Astrocyte of the hippocampus (primary cell): Measurements from ENCODE around the gene DCDC2.
"Not testable (repeated sequence)": the region's sequence is repeated elsewhere in the genome, so short reads cannot be mapped to it uniquely, and the experiment has no call there.

Experiments
- DNase-seq: peaks from one replicate; pipeline ENCODE4 v3.0.0; 2011; ENCODE audit warnings: low read depth, low spot score

The DCDC2 gene

DNA sequence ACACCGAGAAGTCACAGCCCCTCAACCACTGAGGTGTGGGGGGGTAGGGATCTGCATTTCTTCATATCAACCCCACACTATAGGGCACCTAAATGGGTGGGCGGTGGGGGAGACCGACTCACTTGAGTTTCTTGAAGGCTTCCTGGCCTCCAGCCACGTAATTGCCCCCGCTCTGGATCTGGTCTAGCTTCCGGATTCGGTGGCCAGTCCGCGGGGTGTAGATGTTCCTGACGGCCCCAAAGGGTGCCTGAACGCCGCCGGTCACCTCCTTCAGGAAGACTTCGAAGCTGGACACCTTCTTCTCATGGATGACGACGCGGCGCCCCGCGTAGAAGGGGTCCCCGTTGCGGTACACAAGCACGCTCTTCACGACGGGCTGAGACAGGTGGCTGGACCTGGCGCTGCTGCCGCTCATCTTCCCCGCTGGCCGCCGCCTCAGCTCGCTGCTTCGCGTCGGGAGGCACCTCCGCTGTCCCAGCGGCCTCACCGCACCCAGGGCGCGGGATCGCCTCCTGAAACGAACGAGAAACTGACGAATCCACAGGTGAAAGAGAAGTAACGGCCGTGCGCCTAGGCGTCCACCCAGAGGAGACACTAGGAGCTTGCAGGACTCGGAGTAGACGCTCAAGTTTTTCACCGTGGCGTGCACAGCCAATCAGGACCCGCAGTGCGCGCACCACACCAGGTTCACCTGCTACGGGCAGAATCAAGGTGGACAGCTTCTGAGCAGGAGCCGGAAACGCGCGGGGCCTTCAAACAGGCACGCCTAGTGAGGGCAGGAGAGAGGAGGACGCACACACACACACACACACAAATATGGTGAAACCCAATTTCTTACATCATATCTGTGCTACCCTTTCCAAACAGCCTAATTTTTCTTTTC lies at the start of gene DCDC2:
DCDC2 (minus strand) TSS at position 724 of the 883 bp plus-strand sequence; CDS start at position 415, 309 bp downstream.
- DNase-seq, result peak; percentile 18

- DNase-seq, result no peak
These were observed 47.4 kb upstream of the DCDC2 start for GRCh38 chr6:24405262-24405661.

GRCh38 chr6:24403501-24403824 lies 45.6 kb upstream of the DCDC2 start:
- no peak for DNase-seq

DNA sequence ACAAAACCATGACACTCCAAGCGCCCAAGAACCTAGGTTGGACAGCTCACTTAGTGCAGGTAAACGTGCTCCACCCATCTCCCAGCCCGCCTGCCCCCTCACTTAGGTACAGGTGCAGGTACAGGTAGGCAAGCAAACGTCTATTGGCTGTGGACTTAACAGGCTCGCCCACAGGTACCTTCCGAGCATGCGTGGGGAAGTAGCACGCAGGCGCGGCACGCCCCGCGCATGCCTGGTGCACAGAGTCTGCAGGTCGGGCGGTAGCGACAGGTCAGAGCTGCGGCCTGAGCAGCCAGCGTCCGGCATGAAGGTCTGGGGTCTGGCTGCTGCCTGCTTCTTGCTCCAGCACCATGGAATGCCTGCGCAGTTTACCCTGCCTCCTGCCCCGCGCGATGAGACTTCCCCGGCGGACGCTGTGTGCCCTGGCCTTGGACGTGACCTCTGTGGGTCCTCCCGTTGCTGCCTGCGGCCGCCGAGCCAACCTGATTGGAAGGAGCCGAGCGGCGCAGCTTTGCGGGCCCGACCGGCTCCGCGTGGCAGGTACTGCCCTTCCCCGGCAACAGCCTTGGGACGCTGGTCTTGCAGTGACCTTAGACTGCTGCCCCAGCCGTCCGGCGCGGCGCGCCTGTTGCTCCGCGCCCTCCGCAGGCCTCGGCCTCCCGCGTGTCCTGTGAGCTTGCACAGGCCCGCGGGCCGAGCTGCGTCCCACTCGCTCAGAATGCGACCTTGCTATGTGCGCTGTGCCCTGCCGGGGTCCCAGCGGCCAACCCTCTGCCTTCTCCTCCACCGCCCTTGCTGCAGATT lies 45.0 kb upstream of the DCDC2 start, which contains the start of gene MRS2:
MRS2 (plus strand) TSS at position 240 of the 804 bp plus-strand sequence; CDS start at position 351, 111 bp downstream.
- peak; percentile 89 for DNase-seq

DNA sequence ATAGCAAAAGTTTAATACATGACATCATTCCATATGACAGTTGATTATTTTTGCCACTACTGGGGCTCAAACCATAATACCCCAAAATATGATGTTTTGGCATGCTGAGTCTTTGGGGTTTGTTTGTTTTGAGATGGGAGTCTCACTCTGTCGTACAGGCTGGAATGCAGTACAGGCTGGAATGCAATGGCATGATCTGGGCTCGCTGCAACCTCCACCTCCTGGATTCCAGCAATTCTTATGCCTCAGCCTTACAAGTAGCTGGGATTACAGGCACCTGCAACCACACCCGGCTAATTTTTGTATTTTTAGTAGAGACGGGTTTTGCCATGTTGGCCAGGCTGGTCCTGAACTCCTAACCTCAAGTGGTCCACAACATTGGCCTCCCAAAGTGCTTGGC lies 43.6 kb upstream of the DCDC2 start:
- no peak for DNase-seq

DNA sequence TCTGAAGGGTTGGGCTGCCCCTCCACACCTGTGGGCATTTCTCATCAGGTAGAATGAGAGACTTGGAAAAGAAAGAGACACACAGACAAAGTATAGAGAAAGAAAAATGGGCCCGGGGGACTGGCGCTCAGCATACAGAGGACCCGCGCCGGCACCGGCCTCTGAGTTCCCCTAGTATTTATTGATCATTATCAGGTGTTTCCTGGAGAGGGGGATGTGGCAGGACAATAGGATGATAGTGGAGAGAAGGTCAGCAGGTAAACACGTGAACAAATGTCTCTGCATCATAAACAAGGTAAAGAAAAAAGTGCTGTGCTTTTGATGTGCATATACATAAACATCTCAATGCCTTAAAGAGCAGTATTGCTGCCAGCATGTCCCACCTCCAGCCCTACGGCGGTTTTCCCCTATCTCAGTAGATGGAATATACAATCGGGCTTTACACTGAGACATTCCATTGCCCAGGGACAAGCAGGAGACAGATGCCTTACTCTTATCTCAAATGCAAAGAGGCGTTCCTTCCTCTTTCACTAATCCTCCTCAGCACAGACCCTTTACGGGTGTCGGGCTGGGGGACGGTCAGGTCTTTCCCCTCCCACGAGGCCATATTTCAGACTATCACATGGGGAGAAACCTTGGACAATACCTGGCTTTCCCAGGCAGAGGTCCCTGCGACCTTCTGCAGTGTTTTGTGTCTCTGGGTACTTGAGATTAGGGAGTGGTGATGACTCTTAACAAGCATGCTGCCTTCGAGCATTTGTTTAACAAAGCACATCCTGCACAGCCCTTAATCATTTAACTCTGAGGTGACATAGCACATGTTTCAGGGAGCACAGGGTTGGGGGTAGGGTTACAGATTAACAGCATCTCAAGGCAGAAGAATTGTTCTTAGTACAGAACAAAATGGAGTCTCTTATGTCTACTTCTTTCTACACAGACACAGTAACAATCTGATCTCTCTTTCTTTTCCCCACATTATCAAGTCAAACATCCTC lies 42.5 kb upstream of the DCDC2 start:
- DNase-seq, result not testable (repeated sequence)

DNA sequence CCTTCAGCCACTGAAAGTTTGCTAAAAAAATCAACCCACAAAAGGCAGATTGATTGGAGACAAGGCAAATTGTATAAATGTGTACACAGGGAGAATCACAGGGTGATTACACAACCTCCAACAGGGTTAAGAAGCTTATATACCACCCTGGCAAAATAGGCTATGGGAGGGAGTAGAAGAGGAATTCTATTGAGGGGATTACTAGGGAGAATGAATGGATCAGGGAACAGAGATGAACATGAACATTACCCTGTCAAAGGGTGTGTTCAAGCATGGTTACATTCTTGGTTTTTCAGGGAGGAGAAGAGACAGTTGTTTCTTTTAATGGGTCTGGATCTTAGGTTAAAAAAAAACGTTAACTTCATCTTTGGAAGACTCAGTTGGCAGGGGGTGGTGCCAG lies 39.8 kb upstream of the DCDC2 start:
- DNase-seq, result no peak

GRCh38 chr6:24396824-24397223 lies 39.0 kb upstream of the DCDC2 start:
- DNase-seq, result no peak

GRCh38 chr6:24394780-24395437 lies 37.0 kb upstream of the DCDC2 start:
- no peak for DNase-seq

DNA sequence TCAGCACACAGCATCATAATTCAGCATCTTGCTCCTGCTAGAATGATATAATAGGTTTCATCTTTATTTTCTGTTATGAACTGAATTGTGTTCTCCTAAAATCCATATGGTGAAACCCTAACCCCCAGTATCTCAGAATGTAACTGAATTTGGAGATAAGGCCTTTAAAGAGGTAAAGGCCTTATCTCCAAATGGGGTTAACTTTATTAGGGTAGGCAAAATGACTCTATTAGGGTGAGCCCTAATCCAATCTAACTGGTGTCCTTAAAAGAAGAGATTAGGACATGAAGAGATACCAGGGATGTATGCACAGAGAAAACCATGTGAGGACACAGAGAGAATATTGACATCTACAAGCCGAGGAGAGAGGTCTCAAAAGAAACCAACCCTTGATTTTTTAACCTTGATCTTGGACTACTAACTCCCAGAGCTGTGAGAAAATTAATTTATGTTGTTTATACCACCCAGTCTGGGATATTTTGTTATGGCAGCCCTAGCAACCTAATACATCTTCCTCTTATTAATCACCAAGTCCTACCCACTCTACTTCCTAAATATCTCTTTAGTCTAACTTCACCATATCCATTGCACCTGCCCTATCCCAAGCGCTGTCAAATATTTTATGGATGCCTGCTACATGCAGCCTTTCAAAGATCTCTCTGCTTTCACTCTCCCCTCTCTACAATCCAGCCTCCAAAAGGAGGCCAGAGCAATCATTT lies 36.4 kb upstream of the DCDC2 start:
- no peak for DNase-seq

GRCh38 chr6:24391756-24392405 lies 34.0 kb upstream of the DCDC2 start:
- DNase-seq, result no peak

GRCh38 chr6:24391208-24391607 lies 33.3 kb upstream of the DCDC2 start:
- no peak for DNase-seq

GRCh38 chr6:24387818-24388217 lies 30.0 kb upstream of the DCDC2 start:
- no peak for DNase-seq

- no peak for DNase-seq
These were observed 27.8 kb upstream of the DCDC2 start for GRCh38 chr6:24385536-24386269.

DNA sequence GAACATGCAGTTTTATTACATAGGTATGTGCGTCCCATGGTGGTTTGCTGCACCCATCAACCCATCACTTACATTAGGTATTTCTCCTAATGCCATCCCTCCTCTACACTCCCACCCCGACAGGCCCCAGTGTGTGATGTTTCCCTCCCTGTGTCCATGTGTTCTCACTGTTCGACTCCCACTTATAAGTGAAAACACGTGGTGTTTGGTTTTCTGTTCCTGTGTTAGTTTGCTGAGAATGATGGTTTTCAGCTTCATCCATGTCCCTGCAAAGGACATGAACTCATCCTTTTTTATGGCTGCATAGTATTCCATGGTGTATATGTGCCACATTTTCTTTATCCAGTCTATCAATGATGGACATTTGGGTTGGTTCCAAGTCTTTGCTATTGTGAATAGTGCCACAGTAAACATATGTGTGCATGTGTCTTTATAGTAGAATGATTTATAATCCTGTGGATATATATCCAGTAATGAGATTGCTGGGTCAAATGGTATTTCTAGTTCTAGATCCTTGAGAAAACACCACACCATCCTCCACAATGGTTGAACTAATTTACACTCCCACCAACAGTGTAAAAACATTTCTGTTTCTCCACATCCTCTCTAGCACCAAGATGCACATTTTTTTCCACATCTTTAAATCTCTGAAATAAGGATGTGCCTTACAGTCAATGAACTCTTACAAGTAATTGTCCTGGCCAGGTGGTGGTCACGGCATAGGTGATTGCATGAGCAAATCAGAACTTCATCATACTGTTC lies 26.7 kb upstream of the DCDC2 start:
- not testable (repeated sequence) for DNase-seq

DNA sequence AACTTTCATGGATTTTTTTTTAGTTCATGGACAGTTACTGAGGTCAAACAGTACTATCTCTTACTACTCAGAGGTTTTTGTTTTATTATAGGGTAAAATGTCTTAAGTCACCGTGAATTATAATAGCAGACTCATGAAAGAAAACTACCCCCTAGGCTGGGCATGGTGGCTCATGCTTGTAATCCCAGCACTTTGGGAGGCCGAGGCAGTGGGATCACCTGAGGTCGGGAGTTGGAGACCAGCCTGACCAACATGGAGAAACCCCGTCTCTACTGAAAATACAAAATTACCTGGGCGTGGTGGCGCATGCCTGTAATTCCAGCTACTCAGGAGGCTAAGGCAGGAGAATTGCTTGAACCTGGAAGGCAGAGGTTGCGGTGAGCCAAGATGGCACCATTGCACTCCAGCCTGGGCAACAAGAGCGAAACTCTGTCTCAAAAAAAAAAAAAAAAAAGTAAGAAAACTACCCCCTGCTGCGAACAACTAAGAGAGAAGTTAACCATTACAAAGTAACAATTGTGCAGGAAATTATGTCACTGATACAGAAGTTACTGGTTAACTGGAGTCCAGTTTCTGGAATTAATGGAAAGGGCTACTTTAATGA lies 25.1 kb upstream of the DCDC2 start:
- not testable (repeated sequence) for DNase-seq

DNA sequence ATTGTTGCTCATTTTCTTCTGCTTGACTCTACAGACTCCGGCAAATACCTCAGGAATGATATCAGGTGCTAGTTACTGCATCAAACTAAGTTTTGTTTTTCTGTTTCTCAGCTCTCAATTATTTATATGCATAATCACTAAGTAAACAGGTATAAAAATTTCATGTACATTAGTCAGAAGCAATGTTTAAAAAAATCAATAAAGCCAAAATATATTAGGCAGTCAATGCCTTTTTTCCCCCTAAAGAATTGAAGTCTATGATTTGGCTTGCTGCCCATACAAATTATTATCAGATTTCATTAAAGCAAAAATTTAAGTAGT lies 24.3 kb upstream of the DCDC2 start:
- DNase-seq, result no peak
